Measurements from ENCODE around the gene PRKN. TPM values are rescaled to one million over a fixed set of nuclear protein-coding genes. Genes with fewer than 3 reads are reported as not detected.
"Not testable (repeated sequence)": the region's sequence is repeated elsewhere in the genome, so short reads cannot be mapped to it uniquely, and the experiment has no call there.

PRKN gene
- total RNA-seq, 1 experiment from 2014 or later = not detected

GRCh38 chr6:162538643-162539064 is 188.9 kb downstream of the PRKN start:
- Histone ChIP-seq H3F3A (ENCODE audit: insufficient read depth, low read depth) (no peaks in the 10 kb centered on the region), H3K9me2 (ENCODE audit: insufficient read depth) (no peaks in the 10 kb centered on the region), H4K20me1 (ENCODE audit: insufficient read depth) (no peaks in the 10 kb centered on the region), H3K36me3 (ENCODE audit: low read depth) (no peaks in the 10 kb centered on the region), H3K27me3 (ENCODE audit: insufficient read depth, low read depth) (peaks cover 24% of the 10 kb centered on the region; the same call in 1 of the 2 replicates), H3K9me3 (ENCODE audit: insufficient read depth, low read depth) (no peaks in the 10 kb centered on the region), H3K4me2 (no peak overlapping the region), H3K4me1 (replicated peaks; ENCODE audit: insufficient read depth) (no peaks in the 10 kb centered on the region), H3K4me3 (no peak overlapping the region), H3K27ac (no peak overlapping the region), H3K79me2 (ENCODE audit: low read depth) (no peaks in the 10 kb centered on the region), H2AFZ (no peak overlapping the region)
- ChIA-PET CTCF (no interaction called here), POLR2A (ENCODE audit: unreplicated experiment) (no interaction called here)
- intact Hi-C loops (cut with micrococcal nuclease; ENCODE audit: unreplicated experiment) = no loop called here
- TF ChIP-seq EZH2 (IDR thresholded peaks at IDR 0.05; ENCODE audit: low read depth) = no peak
- TF ChIP-seq, protein P1, sequence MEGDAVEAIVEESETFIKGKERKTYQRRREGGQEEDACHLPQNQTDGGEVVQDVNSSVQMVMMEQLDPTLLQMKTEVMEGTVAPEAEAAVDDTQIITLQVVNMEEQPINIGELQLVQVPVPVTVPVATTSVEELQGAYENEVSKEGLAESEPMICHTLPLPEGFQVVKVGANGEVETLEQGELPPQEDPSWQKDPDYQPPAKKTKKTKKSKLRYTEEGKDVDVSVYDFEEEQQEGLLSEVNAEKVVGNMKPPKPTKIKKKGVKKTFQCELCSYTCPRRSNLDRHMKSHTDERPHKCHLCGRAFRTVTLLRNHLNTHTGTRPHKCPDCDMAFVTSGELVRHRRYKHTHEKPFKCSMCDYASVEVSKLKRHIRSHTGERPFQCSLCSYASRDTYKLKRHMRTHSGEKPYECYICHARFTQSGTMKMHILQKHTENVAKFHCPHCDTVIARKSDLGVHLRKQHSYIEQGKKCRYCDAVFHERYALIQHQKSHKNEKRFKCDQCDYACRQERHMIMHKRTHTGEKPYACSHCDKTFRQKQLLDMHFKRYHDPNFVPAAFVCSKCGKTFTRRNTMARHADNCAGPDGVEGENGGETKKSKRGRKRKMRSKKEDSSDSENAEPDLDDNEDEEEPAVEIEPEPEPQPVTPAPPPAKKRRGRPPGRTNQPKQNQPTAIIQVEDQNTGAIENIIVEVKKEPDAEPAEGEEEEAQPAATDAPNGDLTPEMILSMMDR (conservative IDR thresholded peaks at IDR 0.05) = no peak
- BruUV-seq (replicated peaks) = no TSS peak
- DNase-seq = no peak

DNA sequence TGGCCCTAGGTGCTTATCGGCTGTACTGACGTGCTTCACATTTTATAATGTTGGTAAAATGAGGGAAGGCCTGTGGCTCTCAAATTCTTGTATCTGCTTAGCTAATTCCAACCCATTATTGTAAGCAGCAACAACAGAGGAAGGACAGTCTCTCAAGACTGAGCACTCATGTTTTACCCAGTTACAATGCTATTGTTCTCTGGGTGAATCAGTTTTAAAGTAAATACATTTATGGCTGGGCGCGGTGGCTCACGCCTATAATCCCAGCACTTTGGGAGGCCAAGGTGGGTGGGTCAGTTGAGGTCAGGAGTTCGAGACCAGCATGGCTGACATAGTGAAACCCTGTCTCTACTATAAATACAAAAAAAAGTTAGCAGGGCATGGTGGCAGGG is 194.6 kb downstream of the PRKN start:
- Histone ChIP-seq H3K27ac (no peak overlapping the region), H3K9me2 (ENCODE audit: insufficient read depth) (no peaks in the 10 kb centered on the region), H3K79me2 (ENCODE audit: low read depth) (no peaks in the 10 kb centered on the region), H2AFZ (no peak overlapping the region), H3K4me3 (no peak overlapping the region), H4K20me1 (ENCODE audit: insufficient read depth) (no peaks in the 10 kb centered on the region), H3K27me3 (ENCODE audit: insufficient read depth, low read depth) (peaks cover 38% of the 10 kb centered on the region), H3K4me1 (replicated peaks; ENCODE audit: insufficient read depth) (no peaks in the 10 kb centered on the region), H3F3A (ENCODE audit: insufficient read depth, low read depth) (no peaks in the 10 kb centered on the region), H3K36me3 (ENCODE audit: low read depth) (no peaks in the 10 kb centered on the region), H3K4me2 (no peak overlapping the region), H3K9me3 (ENCODE audit: insufficient read depth, low read depth) (no peaks in the 10 kb centered on the region)
- BruUV-seq (replicated peaks) = no TSS peak
- no peak for TF ChIP-seq EZH2 (IDR thresholded peaks at IDR 0.05; ENCODE audit: low read depth)
- TF ChIP-seq, protein P1 (conservative IDR thresholded peaks at IDR 0.05) = no peak
- ChIA-PET POLR2A (ENCODE audit: unreplicated experiment) (no interaction called here), CTCF (no interaction called here)
- no peak for DNase-seq
- intact Hi-C loops (cut with micrococcal nuclease; ENCODE audit: unreplicated experiment) = no loop called here

- H3K9me3 ChIP-seq (ENCODE audit: insufficient read depth, low read depth) = no peaks in the 10 kb centered on the region
- no peak overlapping the region for H3K27ac ChIP-seq
- H4K20me1 ChIP-seq (ENCODE audit: insufficient read depth) = no peaks in the 10 kb centered on the region
- no peaks in the 10 kb centered on the region for H3K4me1 ChIP-seq (replicated peaks; ENCODE audit: insufficient read depth)
- no TSS peak for BruUV-seq (replicated peaks)
- POLR2A ChIA-PET (ENCODE audit: unreplicated experiment) = no interaction called here
- H3F3A ChIP-seq (ENCODE audit: insufficient read depth, low read depth) = no peaks in the 10 kb centered on the region
- no peak overlapping the region for H2AFZ ChIP-seq
- H3K36me3 ChIP-seq (ENCODE audit: low read depth) = no peaks in the 10 kb centered on the region
- CTCF ChIA-PET = no interaction called here
- H3K9me2 ChIP-seq (ENCODE audit: insufficient read depth) = no peaks in the 10 kb centered on the region
- intact Hi-C loops (cut with micrococcal nuclease; ENCODE audit: unreplicated experiment) = no loop called here
- peaks cover 33% of the 10 kb centered on the region for H3K27me3 ChIP-seq (ENCODE audit: insufficient read depth, low read depth)
- DNase-seq = no peak
- H3K4me2 ChIP-seq = no peak overlapping the region
- H3K4me3 ChIP-seq = no peak overlapping the region
- no peaks in the 10 kb centered on the region for H3K79me2 ChIP-seq (ENCODE audit: low read depth)
- TF ChIP-seq EZH2 (IDR thresholded peaks at IDR 0.05; ENCODE audit: low read depth) = no peak
- TF ChIP-seq, protein P1 (conservative IDR thresholded peaks at IDR 0.05) = no peak
These were observed 195.1 kb downstream of the PRKN start for GRCh38 chr6:162532283-162533008.

GRCh38 chr6:162531391-162531790 is 196.2 kb downstream of the PRKN start:
- H3K9me2 ChIP-seq (ENCODE audit: insufficient read depth); H3F3A ChIP-seq (ENCODE audit: insufficient read depth, low read depth); H3K4me1 ChIP-seq (replicated peaks; ENCODE audit: insufficient read depth); H3K9me3 ChIP-seq (ENCODE audit: insufficient read depth, low read depth); DNase-seq; BruUV-seq (replicated peaks); H3K4me3 ChIP-seq; intact Hi-C loops (cut with micrococcal nuclease; ENCODE audit: unreplicated experiment); H3K27ac ChIP-seq; POLR2A ChIA-PET (ENCODE audit: unreplicated experiment); H3K79me2 ChIP-seq (ENCODE audit: low read depth); H3K4me2 ChIP-seq; H4K20me1 ChIP-seq (ENCODE audit: insufficient read depth); H2AFZ ChIP-seq; CTCF ChIA-PET; H3K36me3 ChIP-seq (ENCODE audit: low read depth): not testable (repeated sequence)
- peaks cover 30% of the 10 kb centered on the region for H3K27me3 ChIP-seq (ENCODE audit: insufficient read depth, low read depth)
